ENCODE measurements around the gene ROS1.

Gene ROS1

GRCh38 chr6:117306227-117306790 lies 119.4 kb downstream of the ROS1 start:
- DNase-seq: no peak

DNA sequence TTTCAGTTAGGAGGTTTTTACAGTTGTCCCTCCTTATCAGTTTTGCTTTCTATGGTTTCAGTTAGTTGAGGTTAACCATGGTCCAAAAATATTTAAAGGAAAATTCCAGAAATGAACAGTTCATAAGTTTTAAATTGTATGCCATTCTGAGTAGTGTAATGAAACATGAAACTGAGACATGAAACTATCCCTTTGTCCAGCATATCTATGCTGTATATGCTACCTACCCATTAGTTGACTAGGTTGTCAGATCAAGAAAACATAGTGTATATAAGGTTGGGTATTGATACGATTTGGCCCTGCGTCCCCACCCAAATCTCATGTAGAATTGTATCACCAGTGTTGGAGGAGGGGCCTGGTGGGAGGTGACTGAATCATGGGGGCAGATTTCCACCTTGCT lies 121.3 kb downstream of the ROS1 start:
- DNase-seq: no peak

DNA sequence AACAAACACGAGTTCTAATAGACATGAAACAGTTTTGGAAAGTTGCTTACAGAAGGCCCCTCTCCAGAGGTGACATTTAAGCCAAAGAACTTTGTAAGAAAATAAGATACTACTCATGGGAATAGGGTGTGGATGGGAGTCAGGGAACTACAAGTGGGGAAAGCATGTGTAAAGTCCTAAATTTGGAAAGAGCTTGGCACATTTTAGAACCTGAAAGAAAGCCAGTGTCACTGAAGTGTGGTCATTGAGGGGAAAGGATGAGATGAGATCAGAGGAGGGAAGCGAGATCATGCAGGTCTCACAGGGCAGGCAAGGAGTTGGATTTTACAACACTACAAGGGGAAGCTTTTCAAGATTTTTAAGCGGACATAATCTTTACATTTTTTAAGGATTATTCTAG lies 122.4 kb downstream of the ROS1 start:
- DNase-seq: no peak

- no peak for DNase-seq
Observed at GRCh38 chr6:117298941-117299340, 126.8 kb downstream of the ROS1 start.

- no peak for DNase-seq
Observed at GRCh38 chr6:117290173-117290846, 135.4 kb downstream of the ROS1 start.

GRCh38 chr6:117288083-117288715 lies 137.5 kb downstream of the ROS1 start:
- no peak for DNase-seq

GRCh38 chr6:117280922-117281321 lies 144.8 kb downstream of the ROS1 start:
- DNase-seq: no peak

DNA sequence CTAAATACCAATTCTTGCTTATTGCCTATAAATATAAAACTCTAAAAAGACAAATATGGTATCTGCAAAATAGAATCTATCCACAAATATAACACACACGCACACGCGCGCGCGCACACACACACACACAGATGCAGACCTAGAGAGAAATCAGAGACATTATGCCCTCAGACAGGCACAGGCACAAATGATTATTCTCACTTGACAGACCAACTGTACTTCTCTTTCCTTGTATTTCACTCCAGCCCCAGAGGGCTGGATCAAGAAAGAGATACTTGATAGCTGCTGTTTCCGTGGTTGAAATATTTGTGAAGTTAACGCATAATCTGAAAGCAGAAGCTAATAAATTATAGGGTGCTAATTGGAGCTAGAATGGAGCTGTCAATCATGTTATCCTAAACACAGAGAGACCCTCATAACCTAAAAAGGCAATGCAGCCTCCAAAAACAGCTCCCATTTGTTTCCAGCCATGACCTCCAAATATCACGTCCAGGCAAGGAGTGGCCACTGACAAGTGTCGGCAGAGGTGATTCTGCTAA lies 148.9 kb downstream of the ROS1 start:
- no peak for DNase-seq

- DNase-seq: no peak
Observed at GRCh38 chr6:117275711-117276110, 150.0 kb downstream of the ROS1 start.

DNA sequence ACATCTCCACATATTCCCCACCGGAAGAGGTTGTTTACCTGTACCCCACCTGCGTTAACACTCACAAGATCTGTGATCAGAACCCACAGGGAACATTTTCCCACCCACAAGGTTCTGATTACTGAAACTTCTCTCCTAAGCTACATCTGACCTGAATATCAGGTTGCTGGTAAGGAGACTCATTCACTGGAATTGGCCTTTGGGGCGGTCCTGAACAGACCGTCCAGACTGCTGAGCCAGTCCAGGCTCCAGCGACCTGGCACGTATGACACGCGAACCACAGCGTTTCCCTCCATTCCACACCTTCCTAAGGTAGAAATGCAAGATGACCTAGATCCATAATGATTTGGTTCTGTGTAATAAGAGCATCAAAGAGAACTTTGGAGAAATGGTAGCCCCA lies 150.5 kb downstream of the ROS1 start:
- DNase-seq: no peak

DNA sequence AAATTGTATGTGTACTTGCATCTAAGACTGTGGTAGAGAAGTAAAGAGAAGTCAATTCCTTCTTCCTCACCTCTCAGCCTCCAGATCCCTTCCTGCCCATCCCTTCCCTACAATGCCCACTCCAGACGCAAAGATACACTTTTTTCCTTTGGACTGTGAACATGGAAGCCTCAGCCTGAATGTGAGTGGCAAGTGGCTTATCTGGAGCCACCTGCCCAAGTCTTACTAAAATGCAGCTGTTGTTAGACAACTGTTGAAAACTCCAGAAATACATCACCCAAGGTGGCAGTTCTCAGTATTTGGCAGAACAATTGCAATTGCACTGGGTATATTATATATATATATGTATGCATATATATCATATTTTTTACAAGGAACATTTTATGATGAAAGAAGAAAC lies 152.9 kb downstream of the ROS1 start:
- DNase-seq: no peak

DNA sequence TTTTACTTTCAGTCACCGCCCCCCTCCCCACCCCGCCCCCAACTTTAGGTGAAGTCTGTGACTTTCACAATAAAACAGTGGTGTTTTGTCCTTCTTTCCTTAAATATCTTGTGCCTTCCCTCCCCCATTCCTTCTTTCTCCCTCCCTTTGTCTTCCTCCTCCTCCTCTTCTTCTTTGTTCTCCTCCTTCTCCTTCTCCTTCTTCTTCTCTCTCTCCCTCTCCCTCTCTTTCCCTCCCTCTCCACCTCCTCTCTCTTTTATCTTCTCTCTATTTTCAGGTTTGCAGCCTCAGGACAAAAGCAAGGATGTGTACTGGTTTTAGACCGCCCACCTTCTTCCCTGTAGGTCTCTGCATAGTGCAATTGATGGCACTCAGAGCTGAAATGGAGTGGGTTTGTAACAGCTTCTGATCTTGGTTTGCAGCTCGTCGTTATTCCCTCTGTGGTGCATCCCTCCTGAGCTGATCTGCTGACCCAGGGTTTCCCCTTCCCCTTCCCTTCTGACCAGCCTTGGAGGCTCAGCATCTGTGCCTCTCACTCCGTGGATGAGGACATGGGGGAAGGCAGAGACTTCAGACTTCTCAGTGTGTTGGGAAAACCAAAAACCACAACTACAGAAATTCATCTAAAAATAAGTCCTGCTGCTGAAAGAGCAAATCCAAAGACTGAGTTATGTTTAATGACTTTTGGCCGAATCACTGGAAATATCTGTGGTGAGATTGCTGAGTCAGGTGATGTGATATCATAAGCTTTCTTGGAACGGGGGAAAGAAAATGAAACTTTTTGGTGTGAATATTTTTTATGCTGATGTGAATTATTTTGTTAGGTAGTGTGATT lies 153.5 kb downstream of the ROS1 start:
- no peak for DNase-seq

DNA sequence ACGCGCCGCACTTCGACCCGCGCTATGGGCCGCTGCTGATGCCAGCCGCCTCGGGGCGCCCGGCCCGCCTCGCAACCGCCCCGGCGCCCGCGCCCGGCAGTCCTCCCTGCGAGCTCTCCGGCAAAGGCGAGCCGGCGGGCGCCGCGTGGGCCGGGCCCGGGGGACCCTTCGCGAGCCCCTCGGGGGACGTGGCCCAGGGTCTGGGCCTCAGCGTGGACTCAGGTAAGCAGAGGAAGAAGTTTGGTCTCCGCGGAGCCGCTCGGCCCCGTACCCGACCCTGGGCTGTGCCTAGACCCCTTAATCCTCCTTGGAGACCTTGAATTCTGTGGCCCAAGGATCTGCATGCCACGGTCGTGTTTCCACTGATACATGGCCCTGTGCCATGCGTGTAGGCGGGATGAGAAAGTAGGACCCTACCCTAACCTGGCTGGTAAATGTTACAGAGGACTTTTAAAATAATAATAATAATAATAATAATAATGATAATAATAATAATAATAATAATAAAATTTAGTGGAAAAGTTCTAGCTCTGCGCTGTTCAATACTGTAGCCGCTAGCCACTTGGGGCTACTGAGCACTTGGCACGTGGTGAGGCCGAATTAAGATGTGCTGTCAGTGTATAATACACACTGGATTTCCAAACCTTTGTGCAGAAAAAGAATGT lies 154.8 kb downstream of the ROS1 start:
- no peak for DNase-seq

GRCh38 chr6:117270055-117270842 lies 155.5 kb downstream of the ROS1 start:
- no peak for DNase-seq

GRCh38 chr6:117269638-117270054 lies 156.1 kb downstream of the ROS1 start:
- no peak for DNase-seq

DNA sequence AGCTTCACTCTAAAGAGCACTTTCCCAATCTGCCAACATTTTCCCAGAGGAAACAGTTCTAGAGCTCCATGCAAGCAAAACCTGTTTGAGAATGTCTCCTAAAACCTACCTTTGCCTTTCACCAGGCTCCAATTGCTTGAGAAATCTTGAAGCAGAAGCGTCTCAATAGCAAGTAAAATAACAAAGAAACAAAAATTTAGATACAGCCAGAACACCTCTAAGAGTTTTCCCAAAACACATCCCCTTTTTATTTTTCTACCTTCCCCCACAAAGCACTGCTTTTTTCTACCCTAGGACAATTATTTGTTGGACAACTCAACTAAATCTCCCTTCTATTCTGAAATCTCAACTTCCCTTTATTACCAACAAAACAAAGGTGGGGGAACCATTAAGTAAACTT lies 156.8 kb downstream of the ROS1 start:
- no peak for DNase-seq

DNA sequence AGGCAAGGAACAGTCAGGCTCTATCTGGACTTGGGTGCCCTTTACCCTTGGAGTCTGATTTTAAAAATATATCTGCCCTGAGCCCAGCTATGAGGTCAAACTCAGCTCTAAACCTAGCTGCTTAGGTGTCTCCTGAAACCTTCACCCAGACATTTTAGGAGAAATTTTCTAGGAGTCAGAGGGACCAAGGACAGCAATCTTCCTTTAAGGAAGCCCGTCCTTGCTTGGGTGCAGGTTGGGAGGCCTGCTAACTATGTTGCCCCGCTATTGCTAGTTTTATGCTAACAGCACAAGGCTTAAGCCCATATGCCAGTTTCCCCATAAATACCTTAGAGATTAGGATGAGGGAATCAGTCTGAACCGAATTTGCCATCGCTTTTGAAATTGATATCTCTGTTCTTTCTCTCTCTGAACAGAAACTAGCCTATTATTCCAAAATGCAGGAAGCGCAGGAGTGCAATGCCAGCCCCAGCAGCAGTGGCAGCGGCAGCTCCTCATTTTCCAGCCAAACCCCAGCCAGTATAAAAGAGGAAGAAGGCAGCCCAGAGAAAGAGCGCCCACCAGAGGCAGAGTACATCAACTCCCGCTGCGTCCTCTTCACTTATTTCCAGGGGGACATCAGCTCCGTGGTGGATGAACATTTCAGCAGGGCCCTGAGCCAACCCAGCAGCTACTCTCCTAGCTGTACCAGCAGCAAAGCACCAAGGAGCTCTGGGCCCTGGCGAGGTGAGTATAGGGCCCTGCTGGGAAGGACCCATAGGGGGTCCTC lies 157.8 kb downstream of the ROS1 start:
- no peak for DNase-seq

DNA sequence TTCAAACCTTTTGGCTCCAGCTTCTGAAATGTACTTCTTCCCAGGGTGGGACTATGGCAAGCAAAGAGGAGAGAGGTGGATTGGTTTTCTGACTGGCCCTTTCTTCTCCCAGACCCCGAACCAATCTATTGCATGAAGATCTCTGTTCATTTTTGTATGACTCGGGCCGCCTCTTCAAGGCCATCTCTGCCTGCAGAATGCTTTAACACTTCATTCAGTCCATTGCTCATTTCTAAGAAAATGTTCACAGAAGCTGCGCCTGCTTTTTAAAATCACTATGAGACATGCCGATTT lies 158.7 kb downstream of the ROS1 start:
- no peak for DNase-seq

GRCh38 chr6:117266257-117267053 lies 159.3 kb downstream of the ROS1 start:
- DNase-seq: no peak

DNA sequence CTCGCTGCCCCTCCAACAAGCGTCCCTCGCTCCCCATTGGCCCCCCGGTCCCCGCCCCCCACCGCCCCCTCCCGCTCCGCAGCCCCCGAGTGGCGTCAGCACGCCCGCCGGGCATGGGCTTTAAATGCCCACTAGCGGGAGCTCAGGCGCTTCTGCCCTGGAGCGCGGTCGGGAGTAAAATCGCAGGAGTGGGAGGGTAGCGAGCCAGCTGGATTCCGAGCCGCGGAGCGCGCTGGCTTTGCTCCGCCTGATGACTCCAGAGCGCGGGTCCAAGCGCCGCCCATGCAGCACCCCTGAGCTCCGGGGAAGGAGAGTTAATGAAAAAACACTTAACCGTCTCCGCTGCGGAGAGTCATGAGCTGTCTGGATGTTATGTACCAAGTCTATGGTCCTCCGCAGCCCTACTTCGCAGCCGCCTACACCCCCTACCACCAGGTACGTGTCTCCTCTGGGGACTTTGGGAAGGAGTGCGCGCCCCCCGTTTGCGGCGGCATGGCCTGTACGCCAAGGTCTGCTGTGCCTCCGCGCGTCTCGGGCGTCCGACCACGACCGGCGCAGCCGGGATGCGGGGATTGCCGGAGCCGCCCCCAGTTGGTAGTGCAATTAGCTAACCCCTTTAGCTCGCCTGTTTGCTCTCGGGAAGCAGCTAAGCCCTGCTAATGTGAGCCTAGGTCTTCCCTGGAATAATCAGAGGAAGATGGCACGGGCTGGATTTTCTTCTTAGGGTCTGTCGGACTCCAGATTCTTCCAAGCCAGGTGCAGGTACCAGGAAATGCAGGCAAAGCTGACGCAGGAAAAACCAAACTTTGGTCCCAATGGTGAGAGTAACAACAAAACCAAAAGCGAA lies 160.1 kb downstream of the ROS1 start, which contains the start of gene VGLL2:
TSS of gene VGLL2 (plus strand) at position 149 of the 847 bp plus-strand sequence. CDS start at position 355, 206 bp downstream.
- no peak for DNase-seq
